ENCODE results near the gene MGAT5B. TPM values are rescaled to one million over a fixed set of nuclear protein-coding genes. Genes with fewer than 3 reads are reported as not detected.

The MGAT5B gene
- total and polyA plus RNA-seq, 2 experiments from 2014 or later: 1.6 to 10.0 TPM

GRCh38 chr17:76946772-76947135 is 78.5 kb downstream of the MGAT5B start:
- ATAC-seq (no peak), DNase-seq (ENCODE audit: low spot score) (no peak)
- H3K27me3 Mint-ChIP-seq (ENCODE audit: insufficient read depth, low read depth, poor library complexity): peaks cover 2% of the 10 kb centered on the region
- Histone ChIP-seq H3K4me3 (no peak overlapping the region), H3K9me2 (ENCODE audit: insufficient read depth) (no peaks in the 10 kb centered on the region), H2AFZ (no peak overlapping the region), H3K4me2 (no peak overlapping the region), H3K79me2 (replicated peaks; ENCODE audit: insufficient read depth) (no peaks in the 10 kb centered on the region), H3K4me1 (ENCODE audit: insufficient read depth) (peaks cover 11% of the 10 kb centered on the region), H3K27ac (ENCODE audit: low read depth) (no peak overlapping the region), H3F3A (replicated peaks; ENCODE audit: low read depth) (no peaks in the 10 kb centered on the region), H4K20me1 (replicated peaks; ENCODE audit: insufficient read depth) (no peaks in the 10 kb centered on the region), H3K27me3 (ENCODE audit: insufficient read depth) (no peaks in the 10 kb centered on the region), H3K36me3 (ENCODE audit: insufficient read depth) (no peaks in the 10 kb centered on the region)
- no peaks in the 10 kb centered on the region for H3K9me3 Mint-ChIP-seq
- TF ChIP-seq CTCF (conservative IDR thresholded peaks at IDR 0.05; ENCODE audit: low read depth in 2 of 2): no peak
- no peak for TF ChIP-seq ZNF114 (CRISPR knock-in tag; IDR thresholded peaks at IDR 0.05)
- TF ChIP-seq JUNB (IDR thresholded peaks at IDR 0.05; ENCODE audit: unreplicated experiment): no peak
- no peak for TF ChIP-seq STAT1 (IDR thresholded peaks at IDR 0.05; ENCODE audit: unreplicated experiment)
- TF ChIP-seq CREB1 (CRISPR knock-in tag; IDR thresholded peaks at IDR 0.05; ENCODE audit: low read depth): no peak
- TF ChIP-seq, protein P1, sequence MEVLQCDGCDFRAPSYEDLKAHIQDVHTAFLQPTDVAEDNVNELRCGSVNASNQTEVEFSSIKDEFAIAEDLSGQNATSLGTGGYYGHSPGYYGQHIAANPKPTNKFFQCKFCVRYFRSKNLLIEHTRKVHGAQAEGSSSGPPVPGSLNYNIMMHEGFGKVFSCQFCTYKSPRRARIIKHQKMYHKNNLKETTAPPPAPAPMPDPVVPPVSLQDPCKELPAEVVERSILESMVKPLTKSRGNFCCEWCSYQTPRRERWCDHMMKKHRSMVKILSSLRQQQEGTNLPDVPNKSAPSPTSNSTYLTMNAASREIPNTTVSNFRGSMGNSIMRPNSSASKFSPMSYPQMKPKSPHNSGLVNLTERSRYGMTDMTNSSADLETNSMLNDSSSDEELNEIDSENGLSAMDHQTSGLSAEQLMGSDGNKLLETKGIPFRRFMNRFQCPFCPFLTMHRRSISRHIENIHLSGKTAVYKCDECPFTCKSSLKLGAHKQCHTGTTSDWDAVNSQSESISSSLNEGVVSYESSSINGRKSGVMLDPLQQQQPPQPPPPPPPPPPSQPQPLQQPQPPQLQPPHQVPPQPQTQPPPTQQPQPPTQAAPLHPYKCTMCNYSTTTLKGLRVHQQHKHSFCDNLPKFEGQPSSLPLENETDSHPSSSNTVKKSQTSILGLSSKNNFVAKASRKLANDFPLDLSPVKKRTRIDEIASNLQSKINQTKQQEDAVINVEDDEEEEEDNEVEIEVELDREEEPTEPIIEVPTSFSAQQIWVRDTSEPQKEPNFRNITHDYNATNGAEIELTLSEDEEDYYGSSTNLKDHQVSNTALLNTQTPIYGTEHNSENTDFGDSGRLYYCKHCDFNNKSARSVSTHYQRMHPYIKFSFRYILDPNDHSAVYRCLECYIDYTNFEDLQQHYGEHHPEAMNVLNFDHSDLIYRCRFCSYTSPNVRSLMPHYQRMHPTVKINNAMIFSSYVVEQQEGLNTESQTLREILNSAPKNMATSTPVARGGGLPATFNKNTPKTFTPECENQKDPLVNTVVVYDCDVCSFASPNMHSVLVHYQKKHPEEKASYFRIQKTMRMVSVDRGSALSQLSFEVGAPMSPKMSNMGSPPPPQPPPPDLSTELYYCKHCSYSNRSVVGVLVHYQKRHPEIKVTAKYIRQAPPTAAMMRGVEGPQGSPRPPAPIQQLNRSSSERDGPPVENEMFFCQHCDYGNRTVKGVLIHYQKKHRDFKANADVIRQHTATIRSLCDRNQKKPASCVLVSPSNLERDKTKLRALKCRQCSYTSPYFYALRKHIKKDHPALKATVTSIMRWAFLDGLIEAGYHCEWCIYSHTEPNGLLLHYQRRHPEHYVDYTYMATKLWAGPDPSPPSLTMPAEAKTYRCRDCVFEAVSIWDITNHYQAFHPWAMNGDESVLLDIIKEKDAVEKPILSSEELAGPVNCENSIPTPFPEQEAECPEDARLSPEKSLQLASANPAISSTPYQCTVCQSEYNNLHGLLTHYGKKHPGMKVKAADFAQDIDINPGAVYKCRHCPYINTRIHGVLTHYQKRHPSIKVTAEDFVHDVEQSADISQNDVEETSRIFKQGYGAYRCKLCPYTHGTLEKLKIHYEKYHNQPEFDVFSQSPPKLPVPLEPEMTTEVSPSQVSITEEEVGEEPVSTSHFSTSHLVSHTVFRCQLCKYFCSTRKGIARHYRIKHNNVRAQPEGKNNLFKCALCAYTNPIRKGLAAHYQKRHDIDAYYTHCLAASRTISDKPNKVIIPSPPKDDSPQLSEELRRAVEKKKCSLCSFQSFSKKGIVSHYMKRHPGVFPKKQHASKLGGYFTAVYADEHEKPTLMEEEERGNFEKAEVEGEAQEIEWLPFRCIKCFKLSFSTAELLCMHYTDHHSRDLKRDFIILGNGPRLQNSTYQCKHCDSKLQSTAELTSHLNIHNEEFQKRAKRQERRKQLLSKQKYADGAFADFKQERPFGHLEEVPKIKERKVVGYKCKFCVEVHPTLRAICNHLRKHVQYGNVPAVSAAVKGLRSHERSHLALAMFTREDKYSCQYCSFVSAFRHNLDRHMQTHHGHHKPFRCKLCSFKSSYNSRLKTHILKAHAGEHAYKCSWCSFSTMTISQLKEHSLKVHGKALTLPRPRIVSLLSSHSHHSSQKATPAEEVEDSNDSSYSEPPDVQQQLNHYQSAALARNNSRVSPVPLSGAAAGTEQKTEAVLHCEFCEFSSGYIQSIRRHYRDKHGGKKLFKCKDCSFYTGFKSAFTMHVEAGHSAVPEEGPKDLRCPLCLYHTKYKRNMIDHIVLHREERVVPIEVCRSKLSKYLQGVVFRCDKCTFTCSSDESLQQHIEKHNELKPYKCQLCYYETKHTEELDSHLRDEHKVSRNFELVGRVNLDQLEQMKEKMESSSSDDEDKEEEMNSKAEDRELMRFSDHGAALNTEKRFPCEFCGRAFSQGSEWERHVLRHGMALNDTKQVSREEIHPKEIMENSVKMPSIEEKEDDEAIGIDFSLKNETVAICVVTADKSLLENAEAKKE (CRISPR knock-in tag; IDR thresholded peaks at IDR 0.05): no peak
- H3K4me1 Mint-ChIP-seq: peaks cover 17% of the 10 kb centered on the region; the same call in 2 of the 3 replicates
- H3K36me3 Mint-ChIP-seq (ENCODE audit: low read depth): no peaks in the 10 kb centered on the region
- no peak overlapping the region for H3K27ac Mint-ChIP-seq
- no peak overlapping the region for H3K4me3 Mint-ChIP-seq
